ENCODE results near the gene NLRP3.
"Not testable (repeated sequence)": the region's sequence is repeated elsewhere in the genome, so short reads cannot be mapped to it uniquely, and the experiment has no call there.

The NLRP3 gene

GRCh38 chr1:247415423-247416361 is at the start of gene NLRP3:
NLRP3 (plus strand) TSS chr1:247416173; CDS start chr1:247418801, 2,628 bp downstream.
- no peak for FAIRE-seq

DNA sequence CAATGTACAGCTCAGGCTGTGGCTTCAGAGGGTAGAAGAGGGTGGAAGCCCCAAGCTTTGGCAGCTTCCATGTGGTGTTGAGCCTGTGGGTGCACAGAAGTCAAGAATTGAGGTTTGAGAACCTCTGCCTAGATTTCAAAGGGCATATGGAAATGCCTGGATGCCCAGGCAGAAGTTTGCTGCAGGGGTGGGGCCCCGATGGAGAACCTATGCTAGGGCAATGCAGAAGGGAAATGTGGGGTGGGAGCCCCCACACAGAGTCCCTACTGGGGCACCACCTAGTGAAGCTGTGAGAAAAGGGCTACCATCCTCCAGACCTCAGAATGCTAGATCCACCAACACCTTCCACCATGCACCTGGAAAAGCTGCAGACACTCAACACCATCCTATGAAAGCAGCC is 49.6 kb upstream of the NLRP3 start:
- not testable (repeated sequence) for FAIRE-seq

DNA sequence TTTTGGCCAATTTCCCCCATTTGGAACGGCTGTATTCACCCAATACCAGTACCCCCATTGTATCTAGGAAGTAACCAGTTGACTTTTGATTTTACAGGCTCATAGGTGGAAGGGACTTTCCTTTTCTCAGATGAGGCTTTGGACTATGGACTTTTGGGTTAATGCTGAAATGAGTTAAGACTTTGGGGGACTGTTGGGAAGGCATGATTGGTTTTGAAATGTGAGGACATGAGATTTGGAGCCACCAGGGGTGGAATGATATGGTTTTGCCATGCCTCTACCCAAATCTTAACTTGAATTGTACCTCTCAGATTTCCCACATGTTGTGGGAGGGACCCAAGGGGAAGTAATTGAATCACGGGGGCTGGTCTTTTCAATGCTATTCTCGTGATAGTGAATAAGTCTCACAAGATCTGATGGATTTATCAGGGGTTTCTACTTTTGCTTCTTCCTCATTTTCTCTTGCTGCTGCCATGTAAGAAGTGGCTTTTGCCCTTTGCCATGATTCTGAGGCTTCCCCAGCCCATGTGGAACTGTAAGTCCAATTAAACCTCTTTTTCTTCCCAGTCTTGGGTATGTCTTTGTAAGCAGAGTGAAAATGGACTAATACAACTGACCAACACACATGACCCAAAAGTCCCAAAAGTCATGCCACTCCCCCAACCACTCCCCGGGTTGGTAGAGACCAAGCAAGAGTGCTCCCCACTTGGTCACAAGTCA is 48.9 kb upstream of the NLRP3 start:
- no peak for FAIRE-seq

- no peak for FAIRE-seq
Measured at GRCh38 chr1:247367786-247368422, 48.1 kb upstream of the NLRP3 start.

GRCh38 chr1:247368490-247369145 is 47.4 kb upstream of the NLRP3 start:
- FAIRE-seq: no peak

DNA sequence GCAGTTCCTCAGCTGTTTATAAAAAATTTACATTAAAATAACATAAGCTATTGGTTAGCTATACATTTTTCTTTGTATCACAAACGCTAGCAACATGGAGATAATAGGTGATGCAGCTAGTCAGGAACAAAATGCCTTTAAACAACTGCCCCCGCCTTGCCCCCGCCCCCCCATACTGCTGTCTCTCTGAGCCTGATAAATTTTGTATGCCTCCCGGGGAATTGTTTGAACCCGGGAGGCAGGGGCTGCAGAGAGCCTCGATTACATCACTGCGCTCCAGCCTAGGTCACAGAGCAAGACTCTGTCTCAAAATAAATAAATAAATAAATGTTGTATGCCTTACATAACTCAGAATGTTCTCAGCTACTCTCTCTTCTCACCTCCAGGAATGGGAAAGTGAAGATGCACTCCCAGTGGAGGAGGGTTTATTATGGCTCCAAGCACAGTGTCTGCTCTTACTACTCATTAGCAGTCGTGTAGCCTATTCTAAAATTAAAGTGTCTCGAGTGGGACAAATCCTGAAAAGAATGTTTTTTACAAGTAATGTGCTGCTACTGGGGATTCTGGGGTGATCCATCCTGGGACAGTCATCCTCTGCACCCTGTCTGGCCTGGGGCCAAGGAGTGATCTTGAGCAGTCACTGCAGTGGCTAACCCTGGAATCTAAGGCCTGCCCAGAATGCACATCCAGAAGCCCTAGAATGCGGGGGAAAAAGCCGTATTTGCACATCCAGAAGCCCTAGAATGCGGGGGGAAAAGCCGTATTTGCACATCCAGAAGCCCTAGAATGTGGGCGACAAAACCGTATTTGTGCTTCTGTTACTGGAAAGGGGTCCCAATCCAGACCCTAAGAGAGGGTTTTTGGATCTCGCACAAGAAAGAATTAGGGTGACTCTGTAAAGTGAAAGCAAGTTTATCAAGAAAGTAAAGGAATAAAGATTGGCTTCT is 44.9 kb upstream of the NLRP3 start:
- no peak for FAIRE-seq

- FAIRE-seq: no peak
Measured at GRCh38 chr1:247371801-247372259, 44.1 kb upstream of the NLRP3 start.

DNA sequence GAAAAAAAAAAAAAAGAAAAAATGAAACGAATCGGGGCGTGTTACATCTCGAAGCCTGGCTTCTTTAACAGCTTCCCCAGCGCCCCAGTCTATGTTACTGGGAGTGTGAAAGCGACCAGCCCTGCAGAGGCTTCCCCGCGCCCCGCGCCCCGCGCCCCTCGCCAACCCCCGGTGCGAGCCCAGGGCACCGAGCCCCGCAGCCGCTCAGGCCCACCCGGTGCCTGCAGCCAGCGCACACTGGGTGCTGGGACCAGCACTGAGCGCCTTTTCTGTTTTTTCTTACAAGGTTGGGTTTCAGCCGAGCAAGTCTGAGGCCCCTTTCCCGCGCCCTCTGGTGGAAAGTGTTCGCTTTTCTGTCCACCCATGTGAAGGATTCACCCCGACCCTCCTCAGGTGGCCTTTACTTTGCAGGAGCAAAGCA is 42.2 kb upstream of the NLRP3 start:
- FAIRE-seq: no peak

- not testable (repeated sequence) for FAIRE-seq
Measured at GRCh38 chr1:247374651-247375334, 41.2 kb upstream of the NLRP3 start.

DNA sequence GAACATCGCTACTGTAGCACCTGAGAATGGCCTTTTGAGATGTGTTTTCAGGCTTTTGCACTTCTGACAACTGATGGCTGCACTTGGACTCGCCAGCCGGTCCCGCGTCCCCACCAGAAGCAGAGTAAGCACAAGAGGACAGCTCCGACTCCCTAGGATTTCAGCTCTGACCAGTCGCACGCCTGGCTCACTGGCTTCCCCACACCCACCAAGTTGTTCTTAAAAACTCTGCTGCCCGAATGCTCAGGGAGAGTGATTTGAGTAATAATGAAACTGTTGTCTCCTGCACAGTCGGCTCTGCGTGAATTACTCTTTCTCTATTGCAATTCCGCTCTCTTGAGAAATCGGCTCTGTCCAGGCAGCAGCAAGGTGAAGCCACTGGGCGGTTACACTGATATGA is 40.2 kb upstream of the NLRP3 start:
- FAIRE-seq: no peak

- no peak for FAIRE-seq
Measured at GRCh38 chr1:247376659-247377058, 39.3 kb upstream of the NLRP3 start.

- FAIRE-seq: not testable (repeated sequence)
Measured at GRCh38 chr1:247377656-247378055, 38.3 kb upstream of the NLRP3 start.

DNA sequence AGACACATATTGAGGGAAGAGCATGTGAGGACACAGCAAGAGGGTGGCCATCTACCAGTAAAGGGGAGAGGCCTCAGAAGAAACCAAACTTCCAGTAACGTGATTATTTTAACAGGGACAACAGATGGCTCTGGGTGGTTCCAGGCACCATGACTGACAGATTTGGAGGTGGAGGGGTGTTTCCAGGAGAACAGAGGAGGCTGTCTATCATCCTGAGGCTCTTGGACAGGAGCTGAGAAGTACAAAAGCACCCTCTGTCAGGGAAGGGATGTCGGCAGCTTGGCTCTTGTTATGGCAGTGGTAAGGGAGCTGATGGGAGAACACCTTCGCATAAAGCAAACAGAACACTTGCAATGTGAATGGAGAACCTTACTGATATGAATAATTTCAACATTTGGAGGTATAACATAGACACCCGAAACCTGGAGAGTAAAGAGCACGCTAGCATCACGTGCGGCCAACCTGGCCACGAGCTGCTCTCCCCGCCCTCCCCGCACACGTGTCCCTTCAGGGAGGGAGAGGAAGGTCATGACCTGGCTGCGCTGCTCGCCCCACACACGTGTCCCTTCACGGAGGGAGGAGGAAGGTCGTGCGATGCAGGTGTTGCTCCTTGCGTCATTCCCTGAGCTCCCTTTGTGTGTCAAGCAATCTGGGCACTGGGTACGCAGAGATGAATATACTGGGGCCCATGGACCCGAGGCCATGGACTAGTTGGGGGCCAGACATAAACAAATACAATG is 37.5 kb upstream of the NLRP3 start:
- no peak for FAIRE-seq

- no peak for FAIRE-seq
Measured at GRCh38 chr1:247385283-247385682, 30.7 kb upstream of the NLRP3 start.

DNA sequence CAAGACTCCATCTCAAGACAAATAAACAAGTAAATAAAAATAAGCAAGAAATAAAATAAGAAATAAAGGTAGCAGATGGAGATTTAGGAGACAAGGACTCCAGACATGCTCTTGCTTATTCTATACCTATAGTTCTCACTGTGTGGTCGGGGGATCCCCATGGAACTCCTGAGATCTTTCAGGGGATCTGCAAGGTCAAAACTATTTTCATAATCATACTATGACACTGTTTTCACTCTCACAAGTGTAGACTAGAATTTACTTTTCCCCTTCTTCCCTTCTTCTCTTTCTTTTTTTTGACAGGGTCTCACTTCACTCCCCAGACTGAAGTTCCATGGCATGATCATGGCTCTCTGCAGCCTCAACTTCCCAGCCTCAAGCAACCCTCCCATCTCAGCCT is 29.8 kb upstream of the NLRP3 start:
- FAIRE-seq: no peak

DNA sequence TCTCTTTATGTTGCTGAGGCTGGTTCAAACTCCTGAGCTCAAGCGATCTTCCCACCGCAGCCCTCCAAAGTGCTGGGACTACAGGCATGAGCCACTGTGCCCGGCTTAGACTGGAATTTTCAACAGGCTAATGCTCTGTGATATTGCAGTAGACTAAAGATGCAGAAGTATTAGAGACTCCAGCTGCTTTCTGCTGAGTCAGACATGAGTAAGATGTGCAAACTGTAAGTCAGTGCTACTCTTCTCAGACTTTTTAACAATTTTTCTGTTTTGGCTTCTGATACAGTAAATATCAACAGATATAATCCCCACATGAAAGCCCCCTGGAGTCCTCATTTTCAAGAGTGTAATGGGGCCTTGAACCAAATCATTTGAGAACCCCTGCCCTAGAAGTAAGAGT is 29.3 kb upstream of the NLRP3 start:
- no peak for FAIRE-seq

- no peak for FAIRE-seq
Measured at GRCh38 chr1:247387096-247387495, 28.9 kb upstream of the NLRP3 start.

DNA sequence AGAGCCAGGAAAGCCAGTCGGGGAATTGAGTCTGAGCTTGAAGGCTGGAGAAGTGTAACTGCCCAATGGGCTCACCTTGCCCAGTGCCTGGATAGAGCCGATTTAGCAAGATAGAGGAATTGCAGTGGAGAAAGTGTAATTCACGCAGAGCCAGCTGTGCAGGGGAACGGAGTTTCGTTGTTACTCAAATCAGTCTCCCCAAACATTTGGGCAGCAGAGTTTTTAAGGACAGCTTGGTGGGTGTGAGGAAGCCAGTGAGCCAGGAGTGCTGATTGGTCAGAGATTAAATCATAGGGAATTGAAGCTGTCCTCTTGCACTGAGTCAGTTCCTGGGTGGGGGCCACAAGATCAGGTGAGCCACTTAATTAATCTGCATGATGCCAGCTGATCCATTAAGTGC is 28.4 kb upstream of the NLRP3 start:
- FAIRE-seq: no peak

DNA sequence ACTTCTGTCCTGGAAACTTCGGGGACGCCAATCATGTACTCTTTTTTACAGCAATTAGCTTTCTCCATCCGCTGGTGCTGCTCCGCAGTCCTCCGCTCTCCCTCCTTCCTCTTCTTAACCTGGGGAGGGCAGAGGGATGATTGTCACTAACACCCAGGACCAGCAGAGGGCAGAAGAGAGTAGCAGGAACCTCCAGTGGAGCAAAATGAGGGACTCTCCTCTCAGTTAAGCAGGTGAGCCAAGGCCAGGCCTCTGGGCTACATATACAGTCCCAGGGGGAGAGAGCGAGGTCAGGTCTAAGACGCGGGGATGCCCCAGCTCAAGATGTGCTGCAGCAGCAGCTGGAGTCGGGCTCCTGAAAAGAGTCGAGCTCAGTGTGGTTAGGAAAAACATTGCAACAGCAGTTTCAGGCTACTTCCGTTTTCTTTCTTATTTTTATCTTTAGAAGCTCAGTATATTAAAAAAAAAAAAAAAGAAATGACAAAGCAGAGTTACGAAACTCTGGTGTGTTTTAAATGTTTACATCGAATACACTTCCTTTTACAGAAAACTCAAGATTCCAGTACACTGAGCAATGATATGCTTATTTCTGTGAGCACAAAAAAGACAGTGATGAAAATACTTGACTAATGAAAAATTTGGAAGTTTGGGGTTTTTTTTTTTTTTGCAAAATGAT is 25.7 kb upstream of the NLRP3 start:
- FAIRE-seq: no peak

GRCh38 chr1:247390996-247391395 is 25.0 kb upstream of the NLRP3 start:
- no peak for FAIRE-seq
